Fibroblast of villous mesenchyme (primary cell): ENCODE results near the gene PCDHB3. TPM values are rescaled to one million over a fixed set of nuclear protein-coding genes. Genes with fewer than 3 reads are reported as not detected.

Source experiments
- DNase-seq: peaks from one replicate; pipeline ENCODE4 v3.0.0-alpha.2; 2010; ENCODE audit warnings: low read depth
- H3K4me3 ChIP-seq: 2 replicates; pipeline ENCODE4 v1.5.1; 2011; ENCODE audit warnings: low read depth, mild to moderate bottlenecking, low read length
- total RNA-seq: library from RNA; depleted of rRNA; stranded (reverse); fragments of >200 nt; gene quantifications from 2 replicates; pipeline ENCODE4 v1.2.3, GENCODE V29; 2012
- TF ChIP-seq, protein P1 (sequence below): IDR thresholded peaks from 2 replicates; pipeline ENCODE4 v1.5.1; 2012; ENCODE audit warnings: low read depth, mild to moderate bottlenecking, low read length; ENCODE audit not compliant: insufficient read depth

PCDHB3 gene
- 0.32 and 0.43 TPM in 2 replicates for total RNA-seq

DNA sequence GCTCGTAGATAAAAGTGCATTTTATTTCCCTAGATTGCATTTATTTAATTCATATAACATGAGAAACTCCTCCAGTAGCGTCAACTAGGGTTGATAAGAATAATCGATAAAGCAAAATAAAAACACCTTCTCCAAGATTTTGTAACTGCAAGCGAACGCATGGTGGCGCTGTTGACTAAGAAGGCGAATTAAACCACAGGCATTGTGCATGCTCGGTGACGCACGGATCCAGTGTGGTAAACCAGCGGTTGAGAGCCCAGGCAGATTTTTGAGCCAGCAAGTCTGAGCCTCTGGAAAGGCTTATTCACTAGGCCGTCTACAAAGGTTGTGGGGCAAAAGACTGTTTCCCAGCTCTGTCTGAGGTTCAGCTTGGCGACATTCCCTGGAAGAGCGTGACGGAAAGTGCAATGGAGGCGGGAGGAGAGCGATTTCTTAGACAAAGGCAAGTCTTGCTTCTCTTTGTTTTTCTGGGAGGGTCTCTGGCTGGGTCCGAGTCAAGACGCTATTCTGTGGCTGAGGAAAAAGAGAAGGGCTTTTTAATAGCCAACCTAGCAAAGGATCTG, at the start of gene PCDHB3:
TSS of gene PCDHB3 (plus strand) at position 231 of the 563 bp plus-strand sequence. CDS start at position 408, 177 bp downstream.
- peak; percentile 21 for DNase-seq
- TF ChIP-seq, protein P1, sequence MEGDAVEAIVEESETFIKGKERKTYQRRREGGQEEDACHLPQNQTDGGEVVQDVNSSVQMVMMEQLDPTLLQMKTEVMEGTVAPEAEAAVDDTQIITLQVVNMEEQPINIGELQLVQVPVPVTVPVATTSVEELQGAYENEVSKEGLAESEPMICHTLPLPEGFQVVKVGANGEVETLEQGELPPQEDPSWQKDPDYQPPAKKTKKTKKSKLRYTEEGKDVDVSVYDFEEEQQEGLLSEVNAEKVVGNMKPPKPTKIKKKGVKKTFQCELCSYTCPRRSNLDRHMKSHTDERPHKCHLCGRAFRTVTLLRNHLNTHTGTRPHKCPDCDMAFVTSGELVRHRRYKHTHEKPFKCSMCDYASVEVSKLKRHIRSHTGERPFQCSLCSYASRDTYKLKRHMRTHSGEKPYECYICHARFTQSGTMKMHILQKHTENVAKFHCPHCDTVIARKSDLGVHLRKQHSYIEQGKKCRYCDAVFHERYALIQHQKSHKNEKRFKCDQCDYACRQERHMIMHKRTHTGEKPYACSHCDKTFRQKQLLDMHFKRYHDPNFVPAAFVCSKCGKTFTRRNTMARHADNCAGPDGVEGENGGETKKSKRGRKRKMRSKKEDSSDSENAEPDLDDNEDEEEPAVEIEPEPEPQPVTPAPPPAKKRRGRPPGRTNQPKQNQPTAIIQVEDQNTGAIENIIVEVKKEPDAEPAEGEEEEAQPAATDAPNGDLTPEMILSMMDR, result peak; percentile 24
- no peak within 1 kb of the TSS for H3K4me3 ChIP-seq

DNA sequence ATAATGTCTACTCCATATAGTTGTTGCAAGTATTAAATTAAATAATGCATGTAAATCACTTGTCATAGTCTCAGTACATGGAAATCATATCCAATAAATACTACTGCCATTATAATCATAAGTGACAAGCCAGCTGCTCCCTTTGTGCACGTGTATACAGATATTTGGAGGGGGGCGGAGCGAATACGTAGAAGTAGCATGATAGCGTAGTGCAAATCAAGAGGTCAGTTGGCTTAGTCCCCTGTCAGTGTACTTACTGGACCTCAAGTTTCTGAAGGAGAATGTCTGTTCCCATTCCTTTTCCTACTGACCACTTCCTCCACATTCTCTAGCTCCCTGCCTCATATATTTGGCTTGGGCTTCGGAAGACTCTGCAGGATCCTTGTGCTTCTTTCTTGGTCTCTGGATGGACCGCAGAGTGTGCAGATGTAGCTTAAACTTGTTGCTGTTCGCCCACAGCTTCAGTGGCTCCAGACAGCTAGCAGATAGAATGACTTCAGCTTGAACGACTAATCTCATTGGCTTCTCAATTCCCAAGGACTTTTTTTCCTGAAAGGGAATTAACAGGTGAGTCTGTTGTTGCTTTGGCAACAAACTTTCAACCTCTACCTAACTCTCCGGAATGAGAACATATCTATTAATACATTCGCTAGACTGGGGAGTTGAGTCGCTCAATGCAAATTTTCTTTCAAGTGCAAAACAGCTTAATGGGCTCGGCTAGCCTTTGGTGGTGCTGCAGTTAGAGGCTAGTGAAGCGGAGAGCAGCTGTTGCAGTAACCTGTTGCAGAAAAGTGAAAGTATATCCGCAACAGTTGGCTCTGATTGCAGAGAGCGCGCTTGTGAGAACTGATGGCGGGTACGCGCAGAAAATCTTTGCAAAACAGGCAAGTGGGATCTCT, 49.4 kb upstream of the PCDHB3 start, which contains the start of gene PCDHB1:
TSS of gene PCDHB1 (plus strand) at position 753 of the 899 bp plus-strand sequence. CDS start at position 850, 97 bp downstream.
- peak within 1 kb of the TSS; percentile 32 for H3K4me3 ChIP-seq
- TF ChIP-seq, protein P1, result no peak
- no peak for DNase-seq

DNA sequence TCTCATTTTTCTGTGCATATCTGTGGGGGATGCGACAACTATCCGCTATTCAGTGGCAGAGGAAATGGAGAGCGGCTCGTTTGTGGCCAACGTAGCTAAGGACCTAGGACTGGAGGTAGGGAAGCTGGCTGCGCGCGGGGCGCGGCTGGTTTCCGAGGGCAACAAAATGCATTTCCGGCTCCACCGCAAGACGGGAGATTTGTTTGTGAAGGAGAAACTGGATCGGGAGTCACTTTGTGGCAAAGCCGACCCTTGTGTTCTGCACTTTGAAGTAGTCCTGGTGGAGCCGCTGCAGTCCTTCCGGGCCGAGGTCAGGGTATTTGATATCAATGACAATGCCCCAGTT, 48.8 kb upstream of the PCDHB3 start:
- no peak for DNase-seq
- TF ChIP-seq, protein P1, result no peak
- peak overlapping the region; percentile 32 for H3K4me3 ChIP-seq

DNA sequence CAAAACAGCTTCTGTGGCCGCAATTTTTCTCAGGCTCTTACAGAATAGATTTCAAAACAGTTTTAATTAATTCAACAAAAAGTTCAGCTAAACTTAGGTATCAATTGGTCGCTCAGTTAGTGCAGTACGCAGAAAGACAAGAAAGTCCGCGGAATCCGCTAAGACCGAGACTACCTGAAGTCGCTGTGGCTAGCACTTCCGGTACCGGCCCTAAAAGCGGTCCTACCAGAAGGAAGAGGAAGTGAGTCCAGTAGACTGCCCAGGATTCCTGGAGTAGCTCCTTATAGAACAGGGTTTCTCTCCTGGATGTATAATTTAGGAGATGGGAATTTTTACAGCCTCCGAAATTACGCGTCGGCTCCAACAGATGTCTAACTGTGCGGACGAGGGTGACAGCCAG, 22.4 kb upstream of the PCDHB3 start:
- DNase-seq, result no peak
- peak overlapping the region; percentile 38 for H3K4me3 ChIP-seq
- TF ChIP-seq, protein P1, result no peak

DNA sequence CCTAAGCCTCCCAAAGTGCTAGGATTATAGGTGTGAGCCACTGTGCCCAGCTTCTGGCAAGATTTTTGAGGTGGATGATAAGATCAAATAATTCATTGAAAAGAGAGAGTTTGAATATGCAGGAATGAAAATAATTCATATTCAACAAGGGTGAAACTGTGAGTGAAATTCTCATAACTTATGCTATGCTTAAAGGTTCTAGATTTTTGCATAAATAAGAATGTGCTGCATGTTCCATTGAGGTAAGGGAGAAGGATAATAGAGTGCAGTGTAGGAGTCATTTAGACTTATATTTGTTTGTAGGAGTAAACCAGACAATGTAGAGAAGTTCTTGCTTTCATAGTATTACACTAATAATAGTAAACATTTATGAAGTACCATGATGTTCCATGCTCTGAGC, 18.0 kb upstream of the PCDHB3 start:
- H3K4me3 ChIP-seq, result no peak overlapping the region
- TF ChIP-seq, protein P1, result no peak

DNA sequence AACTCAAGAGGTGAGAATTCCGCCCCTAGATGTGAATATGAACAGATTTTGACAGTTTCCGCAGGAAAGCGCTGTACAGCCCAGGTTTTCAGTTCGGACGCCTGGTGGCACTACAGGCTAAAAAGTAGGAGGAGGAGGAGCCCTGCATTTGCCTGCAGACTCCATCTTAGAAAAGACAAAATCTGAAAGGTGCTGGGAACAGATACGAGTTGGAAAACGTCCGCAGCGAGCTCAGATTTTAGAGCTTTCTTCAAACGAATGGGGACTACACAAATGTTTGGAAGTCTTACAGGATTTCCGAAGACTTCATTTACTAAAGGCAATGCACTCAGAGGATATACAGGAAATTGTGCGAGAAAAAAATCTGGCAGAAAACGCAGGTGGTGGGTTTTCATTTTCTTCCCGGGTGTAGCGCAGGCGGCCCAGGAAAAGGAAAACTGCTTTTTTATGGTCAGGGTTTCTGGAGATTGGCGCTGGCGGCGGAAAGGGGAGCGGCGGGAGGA, 15.7 kb upstream of the PCDHB3 start:
- TF ChIP-seq, protein P1, result peak; percentile 47
- H3K4me3 ChIP-seq, result peak overlapping the region; percentile 48
- DNase-seq, result peak; percentile 42

More for the DNA sequence above, 18.0 kb upstream of the PCDHB3 start:
- no peak for DNase-seq
